NOMO-1 treated with dmso at 0.1 percent for 144 hours (cell line): ENCODE measurements around the gene AFAP1L1.
"Not testable (repeated sequence)": the region's sequence is repeated elsewhere in the genome, so short reads cannot be mapped to it uniquely, and the experiment has no call there.

ENCODE experiments used
- DNase-seq: peaks from one replicate; lab custom pipeline; 2025; ENCODE audit not compliant: unreplicated experiment; lab: John Stamatoyannopoulos, UW

AFAP1L1 gene

DNA sequence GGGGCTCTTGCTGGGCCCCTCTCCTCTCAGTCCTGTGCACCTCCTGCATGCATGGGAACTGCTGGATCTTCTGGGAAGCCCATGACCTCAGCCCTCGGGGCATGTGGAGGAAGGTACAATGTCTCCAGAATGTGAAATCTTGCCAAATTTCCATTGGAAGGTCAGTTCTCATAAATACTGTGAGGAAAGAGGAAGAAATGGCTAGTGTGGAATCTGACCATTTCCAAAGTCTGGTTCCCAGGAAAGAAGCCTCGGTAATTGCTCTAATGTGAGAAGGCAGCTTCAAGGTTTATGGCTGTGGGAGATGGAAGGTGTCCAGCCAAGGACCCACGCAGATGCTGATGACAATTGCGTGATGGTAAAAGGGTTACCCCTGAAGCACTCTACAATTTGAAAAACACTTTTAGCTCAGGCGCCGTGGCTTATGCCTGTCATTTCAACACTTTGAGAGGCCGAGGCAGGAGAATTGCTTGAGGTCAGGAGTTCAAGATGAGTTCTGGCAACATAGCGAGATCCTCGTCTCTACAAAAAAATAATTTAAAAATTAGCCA is 115.5 kb downstream of the AFAP1L1 start:
- no peak for DNase-seq

DNA sequence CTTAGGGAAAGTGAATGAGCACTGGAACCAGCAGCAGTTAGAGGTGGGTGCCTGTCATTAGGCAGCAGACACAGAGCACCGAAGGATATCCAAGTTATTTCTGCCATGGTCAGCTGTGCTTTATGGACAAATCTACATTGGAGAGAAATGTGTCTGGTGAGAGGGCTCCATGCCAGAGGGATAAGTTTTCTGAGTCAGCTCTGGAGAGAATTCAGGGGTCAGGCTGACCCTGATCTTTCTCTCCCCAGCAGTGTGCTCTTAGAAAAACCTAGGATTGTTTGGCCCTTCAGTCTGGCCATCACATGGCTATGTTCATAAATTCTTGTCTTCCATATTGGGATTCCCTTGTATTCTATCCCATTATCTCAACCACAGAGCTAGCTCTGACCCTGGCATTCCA is 116.3 kb downstream of the AFAP1L1 start:
- DNase-seq: no peak

- DNase-seq: no peak
These were observed 117.0 kb downstream of the AFAP1L1 start for GRCh38 chr5:149388498-149389190.

- no peak for DNase-seq
These were observed 118.2 kb downstream of the AFAP1L1 start for GRCh38 chr5:149389552-149390495.

DNA sequence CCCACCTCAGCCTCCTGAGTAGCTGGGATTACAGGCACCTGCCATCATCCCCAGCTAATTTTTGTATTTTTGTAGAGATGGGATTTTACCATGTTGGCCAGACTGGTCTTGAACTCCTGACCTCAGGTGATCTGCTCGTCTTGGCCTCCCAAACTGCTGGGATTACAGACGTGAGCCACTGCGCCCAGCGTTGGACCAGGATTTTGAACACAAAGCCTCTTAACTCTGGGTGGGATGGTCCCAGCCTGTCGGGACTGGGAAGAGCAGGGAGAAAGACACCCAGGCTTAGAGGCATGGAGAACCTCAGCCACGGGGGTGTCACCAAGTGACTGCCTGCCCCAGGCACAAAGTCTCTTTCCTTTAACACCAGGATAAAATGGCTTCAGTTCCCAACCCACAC is 119.4 kb downstream of the AFAP1L1 start:
- DNase-seq: not testable (repeated sequence)
